Fibroblast of gingiva (primary cell): Measurements from ENCODE around the gene HNRNPA2B1.
"Not testable (repeated sequence)": the region's sequence is repeated elsewhere in the genome, so short reads cannot be mapped to it uniquely, and the experiment has no call there.

ENCODE experiments used
- DNase-seq: peaks from one replicate; pipeline ENCODE4 v3.0.0-alpha.2; 2011; ENCODE audit warnings: low read depth

Gene HNRNPA2B1

DNA sequence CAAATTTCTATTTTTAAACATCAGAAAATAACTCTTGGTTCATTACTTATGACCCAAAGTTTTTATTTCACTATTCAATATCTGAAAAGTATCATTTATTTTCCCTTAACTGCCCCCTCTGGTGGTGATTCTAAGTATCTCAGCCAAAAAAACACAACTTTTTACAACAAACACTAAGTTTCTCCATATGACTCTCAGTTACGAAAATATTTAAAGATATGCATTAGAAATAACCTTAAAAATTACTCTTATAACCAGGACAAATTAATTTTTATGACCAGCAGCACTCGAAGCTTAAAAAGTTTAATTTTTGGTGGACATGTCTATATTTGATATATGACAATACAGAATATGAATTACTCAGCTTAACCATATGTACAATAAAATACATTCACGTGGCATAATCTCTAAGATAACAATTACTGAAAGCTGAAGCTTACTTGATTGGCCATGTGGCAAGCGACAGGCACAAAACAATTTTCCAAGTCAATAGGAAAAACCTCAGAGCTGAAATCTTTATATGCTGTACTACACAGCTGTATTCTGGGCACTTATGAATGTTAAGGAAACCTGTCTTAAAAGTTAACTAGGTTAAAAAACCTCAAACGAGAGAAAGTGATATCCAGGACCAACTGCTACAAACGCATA is 2.3 kb downstream of the HNRNPA2B1 start:
- DNase-seq = no peak

DNA sequence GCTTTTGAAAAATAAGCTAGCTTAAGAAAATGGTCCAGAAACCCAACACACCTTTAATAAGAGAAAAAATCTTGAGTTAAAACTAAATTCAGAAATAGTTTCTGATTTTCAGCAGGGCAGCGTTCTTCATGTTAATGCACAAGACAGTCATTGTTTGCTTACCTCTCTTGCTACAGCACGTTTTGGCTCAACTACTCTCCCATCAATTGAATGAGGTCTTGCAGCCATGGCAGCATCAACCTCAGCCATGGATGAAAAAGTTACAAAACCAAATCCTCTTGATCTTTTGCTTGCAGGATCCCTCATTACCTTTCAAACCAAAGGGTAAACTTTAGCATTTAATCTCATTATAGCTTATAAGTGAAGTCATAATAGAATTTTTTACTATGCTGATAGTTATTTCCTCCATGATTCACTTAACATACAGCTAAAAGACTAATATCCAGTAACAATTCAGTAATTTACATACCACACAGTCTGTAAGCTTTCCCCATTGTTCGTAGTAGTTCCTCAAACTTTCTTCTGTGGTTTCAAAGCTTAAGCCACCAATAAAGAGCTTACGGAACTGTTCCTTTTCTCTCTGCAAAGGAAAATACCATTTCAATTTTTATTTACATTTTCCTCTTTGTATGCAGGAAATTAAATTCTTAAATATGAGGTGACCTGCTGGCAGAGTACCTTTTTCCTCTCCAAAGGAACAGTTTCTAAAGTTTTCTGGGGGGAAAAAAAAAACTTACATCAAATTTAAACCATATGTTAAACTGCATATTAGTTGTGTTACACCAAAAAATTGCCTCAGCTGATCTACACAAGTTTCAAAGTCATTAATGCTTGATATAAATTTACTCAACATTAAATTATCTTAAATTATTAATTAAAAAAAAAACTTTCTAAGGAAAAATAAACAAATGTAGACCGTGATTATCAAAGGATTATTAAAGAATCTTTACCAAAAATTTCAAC is 3.1 kb downstream of the HNRNPA2B1 start:
- no peak for DNase-seq

DNA sequence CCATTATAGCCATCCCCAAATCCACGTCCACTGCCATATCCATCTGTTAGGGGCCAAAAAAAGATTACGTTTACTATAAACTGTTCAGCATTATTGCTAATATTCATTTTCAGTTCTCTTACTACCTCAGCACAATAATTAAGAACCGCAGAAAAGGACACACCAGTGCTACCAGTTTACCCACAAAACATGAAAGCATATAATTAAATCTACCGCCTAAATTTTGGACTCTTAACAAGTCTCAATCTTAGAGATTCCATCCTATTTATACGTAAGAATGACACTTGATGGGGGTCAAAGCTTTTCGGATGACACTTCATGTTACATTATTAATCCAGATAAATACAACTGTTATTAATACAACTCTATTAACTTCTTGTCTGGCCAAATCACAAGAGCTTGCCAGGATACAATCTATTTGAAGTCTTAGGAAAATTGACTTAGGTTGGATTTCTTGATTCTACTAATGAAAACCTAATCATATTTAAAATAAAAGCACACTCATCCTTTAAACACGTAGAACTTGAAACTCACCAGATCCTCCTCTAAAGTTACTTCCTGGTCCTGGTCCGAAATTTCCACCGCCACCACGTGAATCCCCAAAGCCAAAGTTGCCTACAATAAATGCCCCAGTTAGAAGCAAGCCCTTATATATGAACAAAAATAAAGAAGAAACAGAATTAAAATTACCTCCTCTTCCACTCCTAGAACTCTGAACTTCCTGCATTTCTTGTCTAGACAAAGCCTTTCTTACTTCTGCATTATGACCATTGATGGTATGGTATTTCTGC is 4.5 kb downstream of the HNRNPA2B1 start:
- no peak for DNase-seq

DNA sequence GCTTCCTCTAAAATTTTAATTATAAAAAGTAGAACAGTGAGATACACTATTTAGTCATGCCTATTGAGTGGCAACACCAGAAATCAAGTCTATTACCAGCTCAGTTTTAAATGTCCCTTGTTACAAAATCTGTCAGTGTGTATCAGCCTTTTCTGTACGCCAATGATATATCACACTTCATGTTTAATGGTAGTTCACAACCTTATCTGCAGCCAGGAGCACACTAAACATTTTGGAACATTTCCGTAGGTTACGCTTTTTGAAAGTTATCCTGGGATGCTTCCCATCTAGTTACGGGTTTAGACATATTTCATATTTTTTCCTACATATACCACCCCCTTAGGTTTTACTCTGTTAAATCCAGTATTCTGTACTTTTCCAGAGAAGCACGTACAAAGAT is 5.4 kb downstream of the HNRNPA2B1 start:
- DNase-seq = no peak

DNA sequence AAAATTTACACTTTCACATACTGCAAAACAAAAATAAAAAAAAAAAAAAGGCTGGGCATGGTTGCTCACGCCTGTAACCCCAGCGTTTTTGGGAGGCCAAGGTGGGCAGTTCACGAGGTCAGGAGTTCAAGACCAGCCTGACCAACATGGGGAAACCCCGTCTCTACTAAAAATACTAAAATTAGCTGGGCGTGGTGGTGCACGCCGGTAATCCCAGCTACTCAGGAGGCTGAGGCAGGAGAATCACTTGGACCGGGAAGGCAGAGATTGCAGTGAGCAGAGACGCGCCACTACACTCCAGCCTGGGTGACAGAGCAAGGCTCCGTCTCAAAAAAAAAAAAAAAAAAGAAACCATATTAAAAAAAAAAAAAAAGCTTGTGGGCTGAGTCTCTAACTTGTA is 5.8 kb downstream of the HNRNPA2B1 start:
- DNase-seq = not testable (repeated sequence)

DNA sequence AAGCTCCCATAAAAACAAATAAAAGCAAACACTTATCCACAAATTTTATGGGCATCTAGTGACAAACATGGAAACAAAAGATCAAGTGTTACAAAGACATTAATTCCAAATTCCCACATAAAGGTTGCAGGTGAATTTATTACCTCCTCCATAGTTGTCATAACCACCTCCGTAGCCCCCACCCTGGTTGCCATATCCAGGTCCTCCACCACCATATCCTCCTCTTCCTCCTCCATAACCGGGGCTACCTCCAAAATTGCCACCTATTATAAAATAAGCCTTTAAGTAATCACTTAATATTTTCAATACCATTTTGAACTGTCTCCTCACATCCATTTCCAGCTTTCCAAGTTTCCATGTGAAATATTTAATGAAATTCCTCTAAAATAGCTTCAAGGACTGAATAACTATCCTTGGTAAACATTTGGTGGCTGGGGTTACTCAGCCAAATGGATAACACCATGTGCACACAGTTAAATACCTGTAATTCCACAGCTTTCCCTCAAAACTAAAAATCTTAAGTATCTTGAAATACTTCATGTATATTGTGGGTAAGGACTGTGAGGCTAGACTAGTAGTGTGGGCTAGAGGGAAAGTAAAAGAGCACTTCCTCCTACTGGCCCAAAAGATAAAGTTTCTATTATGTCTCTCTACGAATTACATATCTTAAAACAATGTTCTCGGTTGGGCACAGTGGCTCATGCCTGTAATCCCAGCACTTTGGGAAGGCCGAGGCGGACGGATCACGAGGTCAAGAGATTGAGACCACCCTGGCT is 6.9 kb downstream of the HNRNPA2B1 start:
- no peak for DNase-seq

DNA sequence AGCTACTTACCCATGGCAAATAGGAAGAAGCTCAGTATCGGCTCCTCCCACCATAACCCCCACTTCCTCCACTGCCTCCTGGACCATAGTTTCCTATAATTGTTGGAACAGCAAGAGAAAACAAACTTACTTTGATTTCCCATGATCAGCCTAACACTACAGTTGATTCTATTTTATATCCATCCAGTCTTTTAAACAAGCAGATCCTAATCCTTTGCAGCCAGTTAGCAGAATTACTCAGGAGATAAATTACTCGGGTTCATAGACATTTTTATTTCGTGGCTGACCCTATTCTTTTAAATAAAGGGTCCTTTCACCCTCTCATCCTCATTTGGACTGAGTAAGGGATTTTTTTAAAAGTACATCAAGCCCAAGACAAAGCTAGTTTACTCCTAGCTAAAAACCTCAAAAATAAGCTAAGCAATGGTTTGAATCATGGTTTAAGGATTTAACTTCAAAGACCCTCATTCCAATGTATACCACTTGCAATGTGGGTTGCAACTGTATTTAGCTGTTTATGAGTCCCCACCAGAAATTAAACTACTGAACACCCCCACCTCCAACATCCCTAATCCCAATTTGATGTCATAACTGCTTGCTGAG is 8.0 kb downstream of the HNRNPA2B1 start:
- no peak for DNase-seq

DNA sequence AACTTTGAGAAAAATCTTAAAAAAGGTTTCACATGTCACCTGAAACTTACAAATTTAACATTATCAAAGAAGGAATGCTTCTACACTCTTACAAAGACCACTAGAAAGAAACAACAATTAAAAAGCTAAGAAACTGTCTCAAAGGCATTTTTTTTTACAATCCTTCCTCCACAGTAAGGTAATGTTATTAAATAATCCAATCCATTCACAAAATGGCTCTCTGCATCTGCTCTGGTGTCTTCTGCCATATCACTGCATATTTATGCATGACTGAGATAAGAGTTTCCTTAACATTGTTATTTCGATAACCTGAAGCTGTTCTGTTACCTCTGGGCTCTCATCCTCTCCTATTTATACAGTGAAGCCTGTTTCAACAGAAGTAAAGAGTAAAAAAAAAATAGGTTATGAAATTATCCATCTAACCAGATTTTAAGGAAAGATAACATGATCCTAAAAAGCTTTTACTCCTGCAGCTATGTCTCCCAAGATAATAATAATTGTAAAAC is 8.5 kb downstream of the HNRNPA2B1 start:
- DNase-seq = no peak

DNA sequence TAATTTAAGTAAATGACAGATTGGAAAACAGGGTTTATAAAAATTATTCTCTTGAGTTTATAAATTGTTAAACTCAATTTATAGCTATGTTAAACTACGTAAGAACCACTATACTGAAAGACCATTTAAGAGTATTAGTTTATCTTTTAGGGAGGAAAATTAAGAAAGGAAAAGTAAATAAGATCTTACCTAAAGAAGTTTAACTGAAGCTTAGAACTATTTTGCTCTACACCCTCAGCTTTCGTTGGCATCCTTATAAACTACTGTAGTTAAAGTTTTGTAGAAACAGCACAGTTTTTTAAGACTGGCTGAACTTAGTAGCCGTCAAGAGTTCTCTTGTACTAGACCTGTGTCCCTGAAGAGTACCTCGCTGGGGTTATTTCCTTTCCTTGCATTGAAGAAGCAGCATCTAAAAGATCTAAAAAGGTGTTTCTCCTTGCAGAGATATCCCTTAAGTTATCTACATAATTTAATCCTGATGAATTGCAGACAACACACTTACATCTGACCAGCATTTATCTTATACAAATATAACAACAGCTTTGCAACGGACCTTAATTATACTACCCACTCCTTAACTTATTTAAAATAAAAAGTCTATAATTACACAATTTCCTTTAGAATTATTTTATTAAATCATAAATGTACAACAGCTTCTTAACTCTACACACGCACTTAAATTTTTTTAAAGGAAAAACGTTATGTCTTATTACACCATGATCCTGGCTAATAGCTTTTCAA is 9.1 kb downstream of the HNRNPA2B1 start:
- no peak for DNase-seq

DNA sequence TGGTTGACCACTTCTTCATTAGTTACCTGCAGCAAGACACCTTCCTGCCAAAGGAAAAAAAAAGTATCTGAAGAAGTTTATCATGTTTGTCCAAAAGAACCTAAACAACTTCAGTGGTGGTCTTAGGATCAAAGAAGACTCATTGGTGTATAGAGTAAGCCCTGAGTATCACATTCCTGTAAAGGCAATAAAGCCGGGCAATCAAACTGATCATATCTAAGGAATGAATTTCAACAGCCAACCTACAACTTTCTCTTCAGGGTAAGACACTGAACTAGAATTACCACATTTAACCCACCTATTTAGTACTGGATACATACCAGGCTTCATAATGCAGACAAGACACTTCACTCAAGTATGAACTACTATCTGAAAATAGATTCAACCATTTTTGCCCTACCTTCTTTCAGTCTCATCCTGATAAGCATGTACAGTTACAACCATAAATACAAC is 10.1 kb downstream of the HNRNPA2B1 start:
- DNase-seq = no peak

DNA sequence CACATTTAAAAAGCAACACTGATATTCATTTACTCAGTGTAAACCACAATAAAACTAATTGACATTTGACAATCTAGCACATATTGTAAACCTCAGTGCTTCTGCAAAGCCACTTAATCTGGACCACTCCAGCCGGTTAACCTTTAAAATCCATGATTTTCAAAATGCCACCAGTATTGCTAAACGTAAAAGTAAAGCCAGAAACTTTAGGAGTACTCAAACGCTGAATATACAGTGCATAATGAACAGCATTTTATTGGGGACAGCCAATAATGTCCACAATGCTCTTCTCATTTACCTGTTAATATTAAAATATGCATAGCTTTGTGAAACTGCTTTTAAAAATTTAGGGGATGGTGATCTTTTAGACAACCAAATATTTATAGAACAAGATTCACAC is 10.8 kb downstream of the HNRNPA2B1 start:
- no peak for DNase-seq

DNA sequence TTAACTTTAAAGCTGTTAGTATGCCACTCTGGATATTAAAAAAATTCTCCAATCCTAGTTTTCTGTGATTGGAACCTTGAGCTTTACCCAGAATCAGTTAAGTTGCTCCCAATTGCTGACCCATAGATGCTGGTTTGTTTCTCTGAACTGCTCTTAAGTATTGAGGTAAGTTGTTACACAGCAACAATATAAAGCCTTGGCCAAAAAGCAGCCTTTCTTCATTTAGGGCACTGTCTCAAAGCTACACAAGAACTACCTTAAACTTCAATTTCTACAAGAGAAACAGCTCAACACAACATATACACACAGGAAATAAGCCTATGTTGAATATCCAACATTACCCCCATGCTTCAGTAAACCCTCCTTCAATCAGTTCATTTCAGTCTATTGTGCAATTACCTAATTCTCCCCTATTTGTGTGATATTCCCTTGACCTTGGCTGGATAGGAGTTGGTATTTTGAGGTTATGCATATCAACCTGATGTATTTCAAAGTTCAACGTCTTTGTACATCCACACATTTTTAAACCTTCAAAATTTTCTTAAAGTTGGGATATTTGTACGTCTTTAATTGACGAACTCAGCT is 11.5 kb downstream of the HNRNPA2B1 start:
- DNase-seq = no peak

DNA sequence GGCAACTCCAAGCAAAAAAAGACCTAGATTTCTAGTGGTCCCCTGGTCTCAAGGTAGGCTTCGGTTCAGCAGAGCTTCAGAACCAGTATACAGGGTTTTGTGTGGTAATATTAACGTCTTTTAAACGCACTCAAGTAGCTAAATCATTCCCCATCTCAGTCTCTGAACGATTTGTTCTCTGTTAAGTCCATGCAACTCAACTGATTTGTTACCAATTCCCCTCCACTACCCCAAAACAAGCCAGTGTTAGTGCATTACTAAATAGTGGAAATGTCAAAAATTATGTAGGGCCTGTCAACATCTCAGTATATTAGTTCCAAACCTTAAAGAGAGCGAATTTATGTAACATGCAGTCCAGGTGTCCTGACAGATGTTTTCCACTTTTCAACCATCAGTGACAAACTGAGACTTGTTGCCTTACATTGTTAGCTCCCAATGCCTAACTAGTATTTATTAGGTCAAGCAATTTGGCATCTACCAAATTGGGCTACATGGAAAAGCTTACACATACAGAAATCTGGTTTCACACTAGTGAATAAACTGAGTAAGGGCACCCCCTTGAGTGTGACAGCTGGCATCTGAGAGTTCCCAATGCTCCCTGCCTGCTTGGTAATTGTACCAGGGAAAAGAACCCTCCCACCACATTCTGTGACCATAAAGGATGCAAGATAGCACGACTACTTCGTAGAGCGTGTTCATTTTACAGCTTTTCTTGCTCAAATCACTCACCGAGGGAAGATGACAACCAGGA is 12.2 kb downstream of the HNRNPA2B1 start:
- no peak for DNase-seq

DNA sequence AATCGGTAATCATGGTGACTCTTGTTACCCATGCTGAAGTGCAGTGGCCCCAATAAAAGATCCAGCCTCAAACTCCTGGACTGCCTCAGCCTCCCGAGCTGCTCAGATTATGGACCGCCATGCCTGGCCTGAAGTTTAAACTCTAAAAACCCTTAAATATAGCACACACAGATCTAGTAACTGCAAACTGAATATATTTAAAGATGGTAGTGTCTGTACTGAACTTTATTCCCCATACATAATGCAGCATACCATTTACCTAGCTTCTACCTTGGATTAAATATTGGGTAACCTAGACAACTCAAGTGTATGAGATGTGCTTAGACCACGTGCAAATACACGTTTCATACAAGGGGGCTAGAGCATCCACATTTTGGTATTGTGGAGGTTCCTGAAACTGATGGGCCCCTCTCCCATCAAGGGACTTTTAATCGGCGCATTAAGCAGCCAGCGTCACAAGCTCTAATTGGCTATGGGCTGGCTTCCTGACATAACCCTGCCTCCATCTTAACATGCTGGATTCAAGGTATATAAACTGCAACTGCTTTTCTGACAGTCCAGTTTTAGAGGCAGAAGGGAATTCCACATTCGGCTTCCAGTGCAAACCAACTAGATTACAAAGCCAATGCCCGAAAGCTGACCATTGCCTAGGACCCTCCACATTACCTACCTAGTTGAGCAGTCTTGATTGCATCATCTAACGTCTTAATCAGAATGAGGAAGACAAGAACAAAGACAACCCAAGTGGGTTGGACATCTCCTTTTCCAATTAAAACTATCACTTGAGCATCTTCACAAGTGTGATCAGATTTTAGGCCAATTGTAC is 13.0 kb downstream of the HNRNPA2B1 start:
- DNase-seq = no peak

DNA sequence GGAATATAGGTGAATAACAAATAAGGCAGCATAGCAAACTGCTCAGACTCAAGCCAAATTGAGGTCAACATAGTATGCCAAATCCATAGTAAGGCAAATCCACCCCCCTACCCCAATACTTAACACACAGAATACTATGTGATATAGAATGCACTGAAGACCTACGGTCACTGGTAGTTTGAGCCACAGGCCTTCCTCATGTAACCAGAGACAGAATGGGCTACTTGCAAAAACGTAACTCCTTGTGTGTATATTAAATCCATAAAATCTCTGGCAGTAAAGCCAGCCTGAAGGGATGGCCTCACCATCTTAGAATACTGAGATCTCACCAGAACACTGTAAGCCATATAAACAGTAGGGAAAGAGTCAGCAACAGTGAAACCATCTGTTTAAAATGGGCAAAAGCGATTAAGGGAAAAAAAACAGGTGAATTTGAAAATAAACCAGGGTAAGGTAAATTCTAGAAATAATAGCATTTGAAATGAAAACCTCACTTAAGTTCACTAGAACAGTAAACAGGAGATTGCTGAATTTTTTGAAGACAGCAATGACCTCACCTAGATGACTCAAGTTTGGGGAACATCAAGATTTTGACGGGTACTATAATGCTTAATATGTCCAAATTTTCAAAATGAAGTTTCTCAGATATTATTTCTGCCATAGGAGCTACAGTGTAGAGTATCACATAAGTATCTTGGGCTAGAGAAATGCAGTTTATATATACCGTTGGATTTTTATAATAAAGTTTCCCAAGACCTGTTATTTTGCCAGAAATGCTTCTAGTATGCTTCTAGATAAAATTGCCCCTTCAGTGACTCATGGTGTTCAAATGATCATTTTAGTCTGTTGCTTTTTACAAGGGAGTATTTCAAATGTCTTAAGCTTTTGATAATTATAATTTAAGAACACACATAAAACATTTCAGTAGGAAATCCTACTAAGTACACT is 13.9 kb downstream of the HNRNPA2B1 start:
- no peak for DNase-seq

DNA sequence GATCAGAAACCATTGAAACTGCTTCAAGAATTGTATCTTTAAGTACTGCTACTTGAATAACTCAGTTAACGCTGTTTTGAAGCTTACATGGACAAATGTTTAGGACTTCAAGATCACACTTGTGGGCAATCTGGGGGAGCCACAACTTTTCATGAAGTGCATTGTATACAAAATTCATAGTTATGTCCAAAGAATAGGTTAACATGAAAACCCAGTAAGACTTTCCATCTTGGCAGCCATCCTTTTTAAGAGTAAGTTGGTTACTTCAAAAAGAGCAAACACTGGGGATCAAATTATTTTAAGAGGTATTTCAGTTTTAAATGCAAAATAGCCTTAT is 14.7 kb downstream of the HNRNPA2B1 start:
- DNase-seq = no peak

DNA sequence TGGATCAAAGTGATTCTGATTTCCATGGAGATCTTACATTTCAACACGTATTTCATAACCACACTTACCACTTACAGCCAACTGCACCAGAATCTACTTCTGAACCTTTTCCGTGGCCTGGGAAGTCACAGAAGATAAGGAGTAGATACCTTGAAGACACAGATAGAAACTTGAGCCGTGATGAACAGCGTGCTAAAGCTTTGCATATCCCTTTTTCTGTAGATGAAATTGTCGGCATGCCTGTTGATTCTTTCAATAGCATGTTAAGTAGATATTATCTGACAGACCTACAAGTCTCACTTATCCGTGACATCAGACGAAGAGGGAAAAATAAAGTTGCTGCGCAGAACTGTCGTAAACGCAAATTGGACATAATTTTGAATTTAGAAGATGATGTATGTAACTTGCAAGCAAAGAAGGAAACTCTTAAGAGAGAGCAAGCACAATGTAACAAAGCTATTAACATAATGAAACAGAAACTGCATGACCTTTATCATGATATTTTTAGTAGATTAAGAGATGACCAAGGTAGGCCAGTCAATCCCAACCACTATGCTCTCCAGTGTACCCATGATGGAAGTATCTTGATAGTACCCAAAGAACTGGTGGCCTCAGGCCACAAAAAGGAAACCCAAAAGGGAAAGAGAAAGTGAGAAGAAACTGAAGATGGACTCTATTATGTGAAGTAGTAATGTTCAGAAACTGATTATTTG is 15.3 kb downstream of the HNRNPA2B1 start:
- no peak for DNase-seq
